Ascending aorta (tissue), 2 donors: Measurements from ENCODE around the gene MUC6. TPM values are rescaled to one million over a fixed set of nuclear protein-coding genes. Genes with fewer than 3 reads are reported as not detected.

ENCODE experiments used
- DNase-seq, 2 donors: peaks; one replicate each; pipeline ENCODE4 v3.0.0-alpha.2; 2019; ENCODE audit warnings: low spot score in 2 of 2
- H3K27ac ChIP-seq, 2 donors: fragments of 200-600 bp; sonication (generic); one replicate each; pipeline ENCODE4 v1.5.1; 2016 to 2017; ENCODE audit warnings: mild to moderate bottlenecking in 1 of 2
- H3K27me3 ChIP-seq: fragments of 200-600 bp; sonication (generic); one replicate; pipeline ENCODE4 v1.5.1; 2017
- H3K36me3 ChIP-seq, 2 donors: fragments of 200-600 bp; sonication (generic); one replicate each; pipeline ENCODE4 v1.5.1; 2016
- H3K4me1 ChIP-seq, 2 donors: fragments of 200-600 bp; sonication (generic); one replicate each; pipeline ENCODE4 v1.5.1; 2016 to 2017; ENCODE audit warnings: mild to moderate bottlenecking in 1 of 2
- H3K4me3 ChIP-seq, 2 donors: fragments of 200-600 bp; sonication (generic); one replicate each; pipeline ENCODE4 v1.5.1; 2016 to 2017; ENCODE audit warnings: mild to moderate bottlenecking in 1 of 2
- H3K9me3 ChIP-seq, 2 donors: fragments of 200-600 bp; sonication (generic); one replicate each; pipeline ENCODE4 v1.5.1; 2016
- CTCF ChIP-seq, 3 experiments: fragments of 200-600 bp in 2 of 3; fragments of 450-650 bp in 1 of 3; sonication (generic) in 2 of 3; IDR thresholded peaks; one replicate each; pipeline ENCODE4 v1.5.1; 2016 to 2019; ENCODE audit warnings: antibody characterized with exemption in 3 of 3, mild to moderate bottlenecking in 1 of 3, moderate library complexity in 1 of 3
- intact Hi-C: fragments of 100-400 bp; cut with DNase I; formaldehyde crosslinking; loops from one replicate; pipeline ENCODE4 v1.15.1; 2023
- total RNA-seq: library from RNA; depleted of rRNA; stranded (reverse); fragments of >200 nt; gene quantifications from one replicate; pipeline ENCODE4 v1.1.0, GENCODE V29; 2016

The MUC6 gene
- total RNA-seq, 1 donor from 2014 or later, result not detected

- Histone ChIP-seq H3K4me1 (peaks cover 0 to 5% of the 10 kb centered on the region in 2 donors), H3K9me3 (no peaks in the 10 kb centered on the region), H3K27ac (no peak overlapping the region), H3K27me3 (no peaks in the 10 kb centered on the region), H3K4me3 (no peak overlapping the region), H3K36me3 (peaks cover 55 to 67% of the 10 kb centered on the region in 2 donors)
- no peak for DNase-seq
- intact Hi-C loops, result no loop called here
- TF ChIP-seq CTCF (IDR thresholded peaks at IDR 0.05), result no peak
Measured at GRCh38 chr11:981764-982163, 54.8 kb downstream of the MUC6 start.

GRCh38 chr11:980438-981357 lies 55.8 kb downstream of the MUC6 start:
- Histone ChIP-seq H3K4me3 (no peak overlapping the region), H3K36me3 (peaks cover 49 to 62% of the 10 kb centered on the region in 2 donors), H3K27ac (peak overlapping the region; percentile 19 to 40), H3K27me3 (no peaks in the 10 kb centered on the region), H3K9me3 (no peaks in the 10 kb centered on the region), H3K4me1 (peaks cover 0 to 5% of the 10 kb centered on the region in 2 donors)
- peak in 1 of 3 experiments; percentile 28 for TF ChIP-seq CTCF (IDR thresholded peaks at IDR 0.05)
- DNase-seq, result no peak
- intact Hi-C loops, result no loop called here

- Histone ChIP-seq H3K36me3 (peaks cover 41 to 55% of the 10 kb centered on the region in 2 donors), H3K4me3 (no peak overlapping the region), H3K4me1 (peaks cover 0 to 5% of the 10 kb centered on the region in 2 donors), H3K27ac (no peak overlapping the region), H3K27me3 (no peaks in the 10 kb centered on the region), H3K9me3 (no peaks in the 10 kb centered on the region)
- TF ChIP-seq CTCF (IDR thresholded peaks at IDR 0.05), result no peak
- DNase-seq, result no peak
- intact Hi-C loops, result no loop called here
Measured at GRCh38 chr11:978781-979180, 57.7 kb downstream of the MUC6 start.

GRCh38 chr11:977830-978720 lies 58.4 kb downstream of the MUC6 start:
- TF ChIP-seq CTCF (IDR thresholded peaks at IDR 0.05), result no peak
- H3K27me3 ChIP-seq, result no peaks in the 10 kb centered on the region
- intact Hi-C loops, result no loop called here
- no peaks in the 10 kb centered on the region for H3K9me3 ChIP-seq
- no peak for DNase-seq
- H3K4me3 ChIP-seq, result no peak overlapping the region
- H3K36me3 ChIP-seq, result peaks cover 47 to 60% of the 10 kb centered on the region in 2 donors
- H3K27ac ChIP-seq, result no peak overlapping the region
- peaks cover 0 to 5% of the 10 kb centered on the region in 2 donors for H3K4me1 ChIP-seq

- Histone ChIP-seq H3K27me3 (no peaks in the 10 kb centered on the region), H3K4me1 (peaks cover 0 to 5% of the 10 kb centered on the region in 2 donors), H3K36me3 (peaks cover 58 to 63% of the 10 kb centered on the region in 2 donors), H3K9me3 (no peaks in the 10 kb centered on the region), H3K27ac (no peak overlapping the region), H3K4me3 (no peak overlapping the region)
- DNase-seq, result no peak
- TF ChIP-seq CTCF (IDR thresholded peaks at IDR 0.05), result no peak
- intact Hi-C loops, result no loop called here
Measured at GRCh38 chr11:976431-977160, 59.9 kb downstream of the MUC6 start.
